Stimulated activated CD8-positive, alpha-beta memory T cell treated with anti-CD3 and anti-CD28 coated beads, Interleukin-12 subunit alpha, Interleukin-12 subunit beta, amount 100 ng/mL, for 24 hours (primary cell): ENCODE data around the gene CSHL1.
"Not testable (repeated sequence)": the region's sequence is repeated elsewhere in the genome, so short reads cannot be mapped to it uniquely, and the experiment has no call there.

ENCODE experiments used
- DNase-seq: peaks from one replicate; pipeline ENCODE4 v3.0.0-alpha.2; 2020; ENCODE audit errors: extremely low read depth

Gene CSHL1

GRCh38 chr17:63918789-63919305 is 7.8 kb upstream of the CSHL1 start, which contains the start of gene GH1:
TSS of gene GH1 (minus strand) at chr17:63918839. CDS start at chr17:63918776, 63 bp downstream.
- DNase-seq, result not testable (repeated sequence)

- no peak for DNase-seq
Measured at GRCh38 chr17:63918305-63918704, 7.2 kb upstream of the CSHL1 start.

DNA sequence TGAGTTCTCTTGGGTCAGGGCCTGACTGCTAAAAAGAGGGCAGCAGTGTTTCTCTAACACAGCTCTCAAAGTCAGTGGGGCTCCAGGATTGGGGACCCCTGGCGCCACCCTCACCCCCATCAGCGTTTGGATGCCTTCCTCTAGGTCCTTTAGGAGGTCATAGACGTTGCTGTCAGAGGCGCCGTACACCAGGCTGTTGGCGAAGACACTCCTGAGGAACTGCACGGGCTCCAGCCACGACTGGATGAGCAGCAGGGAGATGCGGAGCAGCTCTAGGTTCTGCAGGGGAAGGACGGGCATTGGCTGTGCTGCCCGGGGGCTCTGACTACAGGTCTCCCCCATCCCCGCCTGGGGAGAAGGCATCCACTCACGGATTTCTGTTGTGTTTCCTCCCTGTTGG is 6.6 kb upstream of the CSHL1 start:
- no peak for DNase-seq

GRCh38 chr17:63917206-63917605 is 6.1 kb upstream of the CSHL1 start:
- not testable (repeated sequence) for DNase-seq

DNA sequence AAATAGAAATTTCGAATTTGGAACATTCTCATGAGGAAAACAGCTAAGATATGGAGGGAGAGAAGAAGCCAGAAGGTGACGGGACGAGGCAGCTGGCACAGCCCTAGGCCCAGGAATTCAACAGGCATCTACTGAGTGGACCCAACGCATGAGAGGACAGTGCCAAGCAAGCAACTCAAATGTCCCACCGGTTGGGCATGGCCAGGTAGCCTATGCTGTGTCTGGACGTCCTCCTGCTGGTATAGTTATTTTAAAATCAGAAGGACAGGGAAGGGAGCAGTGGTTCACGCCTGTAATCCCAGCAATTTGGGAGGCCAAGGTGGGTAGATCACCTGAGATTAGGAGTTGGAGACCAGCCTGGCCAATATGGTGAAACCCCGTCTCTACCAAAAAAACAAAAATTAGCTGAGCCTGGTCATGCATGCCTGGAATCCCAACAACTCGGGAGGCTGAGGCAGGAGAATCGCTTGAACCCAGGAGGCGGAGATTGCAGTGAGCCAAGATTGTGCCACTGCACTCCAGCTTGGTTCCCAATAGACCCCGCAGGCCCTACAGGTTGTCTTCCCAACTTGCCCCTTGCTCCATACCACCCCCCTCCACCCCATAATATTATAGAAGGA is 5.6 kb upstream of the CSHL1 start:
- no peak for DNase-seq

GRCh38 chr17:63915753-63916152 is 4.7 kb upstream of the CSHL1 start:
- not testable (repeated sequence) for DNase-seq

DNA sequence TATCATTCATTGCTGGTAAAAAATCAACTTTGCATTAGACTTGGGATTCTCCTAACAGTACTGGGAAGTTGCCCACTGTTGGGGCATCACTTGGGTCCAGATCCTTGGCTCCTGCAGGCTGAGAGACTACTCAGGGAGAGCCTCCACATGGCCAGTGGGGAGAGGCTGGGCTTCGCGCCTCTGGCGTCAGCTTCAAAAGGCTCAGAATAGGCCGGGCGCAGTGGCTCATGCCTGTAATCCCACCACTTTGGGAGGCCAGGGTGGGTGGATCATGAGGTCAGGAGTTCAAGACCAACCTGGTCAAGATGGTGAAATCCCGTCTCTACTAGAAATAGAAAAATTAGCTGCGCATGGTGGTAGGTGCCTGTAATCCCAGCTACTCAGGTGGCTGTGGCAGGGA is 3.4 kb upstream of the CSHL1 start:
- DNase-seq, result no peak

GRCh38 chr17:63911657-63912100 is 621 bp upstream of the CSHL1 start:
- DNase-seq, result no peak

GRCh38 chr17:63910096-63910495 is 962 bp downstream of the CSHL1 start:
- DNase-seq, result no peak

DNA sequence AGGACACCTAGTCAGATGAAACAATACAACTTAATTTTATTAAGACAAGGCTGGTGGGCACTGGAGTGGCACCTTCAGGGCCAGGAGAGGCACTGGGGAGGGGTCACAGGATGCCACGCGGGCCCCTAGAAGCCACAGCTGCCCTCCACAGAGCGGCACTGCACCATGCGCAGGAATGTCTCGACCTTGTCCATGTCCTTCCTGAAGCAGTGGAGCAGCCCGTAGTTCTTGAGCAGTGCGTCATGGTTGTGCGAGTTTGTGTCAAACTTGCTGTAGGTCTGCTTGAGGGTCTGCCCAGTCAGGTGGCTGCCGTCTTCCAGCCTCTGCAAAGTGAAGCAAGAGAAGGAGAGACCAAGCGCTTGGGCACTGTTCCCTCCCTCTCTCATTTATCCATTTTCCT is 1.5 kb downstream of the CSHL1 start:
- DNase-seq, result not testable (repeated sequence)

- not testable (repeated sequence) for DNase-seq
Measured at GRCh38 chr17:63907161-63907778, 3.8 kb downstream of the CSHL1 start.

- DNase-seq, result not testable (repeated sequence)
Measured at GRCh38 chr17:63904796-63905195, 6.3 kb downstream of the CSHL1 start.

DNA sequence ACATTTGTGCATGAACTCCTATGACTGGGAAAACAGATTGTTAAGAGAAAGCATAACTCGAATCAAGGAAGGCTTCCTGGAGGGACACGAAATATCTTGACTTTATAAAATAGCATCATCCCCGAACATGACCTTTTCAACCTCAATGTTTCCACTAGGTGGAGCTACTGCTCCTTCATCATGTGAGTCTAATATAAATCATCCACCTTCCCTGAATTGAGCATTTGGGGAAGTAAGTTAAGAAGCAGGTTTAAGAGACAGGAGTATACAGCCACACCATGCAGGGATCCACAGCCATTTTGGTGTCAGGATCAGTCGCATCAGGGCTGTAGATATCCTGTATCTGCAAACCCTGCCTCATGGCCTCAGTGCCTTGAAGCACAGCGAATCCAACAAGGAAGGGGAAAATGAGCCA is 7.3 kb downstream of the CSHL1 start:
- DNase-seq, result not testable (repeated sequence)

GRCh38 chr17:63901971-63902370 is 9.1 kb downstream of the CSHL1 start:
- DNase-seq, result not testable (repeated sequence)

GRCh38 chr17:63898899-63899798 is 11.9 kb downstream of the CSHL1 start:
- DNase-seq, result not testable (repeated sequence)

GRCh38 chr17:63896524-63897354 is 14.3 kb downstream of the CSHL1 start, which contains the start of gene CSH1:
TSS of gene CSH1 (minus strand) at chr17:63896574. CDS start at chr17:63896511, 63 bp downstream.
- DNase-seq, result not testable (repeated sequence)

GRCh38 chr17:63894821-63895220 is 16.2 kb downstream of the CSHL1 start:
- not testable (repeated sequence) for DNase-seq

- not testable (repeated sequence) for DNase-seq
Measured at GRCh38 chr17:63894021-63894420, 17.0 kb downstream of the CSHL1 start.

DNA sequence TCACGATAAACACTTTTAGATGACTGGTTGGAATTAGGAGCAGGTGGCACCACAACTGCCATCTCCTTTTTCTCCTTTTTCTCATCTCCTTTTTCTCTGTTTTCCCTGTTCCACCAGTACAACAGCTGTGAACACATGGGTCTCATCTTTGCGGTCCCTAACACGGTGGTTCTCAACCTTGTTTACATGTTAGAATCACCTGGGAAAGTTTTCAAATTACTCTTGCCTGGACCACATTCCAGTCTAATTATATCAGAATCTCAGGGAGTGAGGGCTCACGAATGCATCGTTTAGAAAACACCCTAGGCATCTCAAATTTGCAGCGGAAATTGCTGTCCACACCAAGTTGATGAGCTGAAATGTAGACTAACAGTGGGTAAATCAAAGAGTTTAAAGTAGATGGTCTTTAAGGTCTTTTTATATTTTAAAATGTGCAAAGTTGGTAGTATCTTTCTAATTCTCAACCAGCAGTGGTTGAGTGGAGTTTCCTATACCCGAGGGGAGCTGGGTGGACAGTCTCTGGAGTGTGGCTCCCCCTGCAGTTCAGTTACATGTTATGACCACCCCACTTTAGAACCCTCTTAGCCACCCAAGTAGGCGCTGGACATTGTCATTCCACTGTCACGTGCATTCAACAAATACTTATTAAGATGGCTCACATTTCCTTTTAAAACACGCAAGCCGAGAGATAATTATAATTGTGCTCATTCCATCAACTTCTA is 18.6 kb downstream of the CSHL1 start:
- not testable (repeated sequence) for DNase-seq
